PC-3 (cell line): ENCODE measurements around the gene NOTCH4. TPM values are rescaled to one million over a fixed set of nuclear protein-coding genes. Genes with fewer than 3 reads are reported as not detected.

Source experiments
- ATAC-seq: fragments of 200-7000 bp; cut with Tn5 transposase; 2 replicates; pipeline ENCODE4 v1.9.1; 2020; ENCODE audit warnings: mild to moderate bottlenecking, moderate library complexity
- BruUV-seq: library from RNA; stranded (reverse); fragments of 400-500 nt; replicated peaks from 2 replicates; lab custom pipeline; 2021; lab: Mats Ljungman, UMichigan
- CTCF ChIA-PET: fragments of 300-600 bp; sonication (Branson Sonifier 250); formaldehyde crosslinking; loops from one replicate; lab custom pipeline; 2022; ENCODE audit warnings: antibody characterized with exemption; lab: Charles Lee
- POLR2A ChIA-PET: fragments of 300-600 bp; sonication (Branson Sonifier 250); formaldehyde crosslinking; loops from one replicate; lab custom pipeline; 2022; ENCODE audit warnings: antibody characterized with exemption; ENCODE audit not compliant: unreplicated experiment; lab: Charles Lee
- DNase-seq: peaks from one replicate; pipeline ENCODE4 v3.0.0-alpha.2; 2015
- H2AFZ ChIP-seq: fragments of 300-600 bp; sonication (generic); 2 replicates; pipeline ENCODE4 v1.6.0; 2016; ENCODE audit warnings: antibody characterized with exemption, low read length
- H3F3A ChIP-seq: fragments of 300-600 bp; sonication (generic); one replicate; pipeline ENCODE4 v1.6.0; 2017; ENCODE audit warnings: antibody characterized with exemption, low read length, control low read depth, mild to moderate bottlenecking; ENCODE audit not compliant: unreplicated experiment
- H3K27ac ChIP-seq: fragments of 300-600 bp; sonication (generic); 2 replicates; pipeline ENCODE4 v1.5.1; 2016; ENCODE audit warnings: mild to moderate bottlenecking, low read length
- H3K27me3 ChIP-seq: fragments of 300-600 bp; sonication (generic); 2 replicates; pipeline ENCODE4 v1.6.1; 2016; ENCODE audit warnings: low read length, mixed read lengths
- H3K36me3 ChIP-seq: fragments of 300-600 bp; sonication (generic); 2 replicates; pipeline ENCODE4 v1.6.1; 2016; ENCODE audit warnings: low read depth, mixed run types, low read length, mixed read lengths
- H3K4me1 ChIP-seq: fragments of 300-600 bp; sonication (generic); 2 replicates; pipeline ENCODE4 v1.5.1; 2016; ENCODE audit warnings: low read length; ENCODE audit not compliant: insufficient read depth
- H3K4me2 ChIP-seq: fragments of 300-600 bp; sonication (generic); 2 replicates; pipeline ENCODE4 v1.6.0; 2016; ENCODE audit warnings: low read length
- H3K4me3 ChIP-seq: fragments of 300-600 bp; sonication (generic); 2 replicates; pipeline ENCODE4 v1.5.1; 2016; ENCODE audit warnings: mild to moderate bottlenecking, low read length, mixed read lengths
- H3K79me2 ChIP-seq: fragments of 300-600 bp; sonication (generic); 2 replicates; pipeline ENCODE4 v1.6.1; 2017; ENCODE audit warnings: low read length, mixed read lengths
- H3K9ac ChIP-seq: fragments of 300-600 bp; sonication (generic); 2 replicates; pipeline ENCODE4 v1.6.0; 2016; ENCODE audit warnings: mild to moderate bottlenecking, low read length
- H3K9me2 ChIP-seq: fragments of 300-600 bp; sonication (generic); replicated peaks from 2 replicates; pipeline ENCODE4 v1.6.1; 2016; ENCODE audit warnings: mixed run types, low read length, mixed read lengths
- H3K9me3 ChIP-seq: fragments of 300-600 bp; sonication (generic); 2 replicates; pipeline ENCODE4 v1.6.1; 2016; ENCODE audit warnings: low read length, mixed read lengths
- H4K20me1 ChIP-seq: fragments of 300-600 bp; sonication (generic); 2 replicates; pipeline ENCODE4 v1.6.1; 2016; ENCODE audit warnings: low read length, mixed read lengths
- EZH2 ChIP-seq: fragments of 300-600 bp; sonication (generic); IDR thresholded peaks from one replicate; pipeline ENCODE4 v1.6.1; 2017; ENCODE audit warnings: antibody characterized with exemption, mild to moderate bottlenecking, low read length; ENCODE audit not compliant: unreplicated experiment
- EZH2phosphoT487 ChIP-seq: fragments of 300-600 bp; sonication (generic); IDR thresholded peaks from 2 replicates; pipeline ENCODE4 v1.6.1; 2018; ENCODE audit warnings: mild to moderate bottlenecking, antibody characterized with exemption, low read length, borderline replicate concordance
- intact Hi-C: fragments of 100-400 bp; cut with micrococcal nuclease; formaldehyde crosslinking; loops from 2 replicates; pipeline ENCODE4 v1.9.0; 2023
- total RNA-seq: library from RNA; depleted of rRNA; stranded (reverse); fragments of >200 nt; gene quantifications from 2 replicates; pipeline ENCODE4 v1.2.3, GENCODE V29; 2014
- TF ChIP-seq, protein P1 (sequence below): fragments of 300-600 bp; sonication (generic); conservative IDR thresholded peaks from 2 replicates; pipeline ENCODE4 v1.5.1; 2017; ENCODE audit warnings: antibody characterized with exemption, low read depth, mild to moderate bottlenecking, low read length

NOTCH4 gene
- total RNA-seq, 1 experiment from 2014 or later, result 1.7 TPM

DNA sequence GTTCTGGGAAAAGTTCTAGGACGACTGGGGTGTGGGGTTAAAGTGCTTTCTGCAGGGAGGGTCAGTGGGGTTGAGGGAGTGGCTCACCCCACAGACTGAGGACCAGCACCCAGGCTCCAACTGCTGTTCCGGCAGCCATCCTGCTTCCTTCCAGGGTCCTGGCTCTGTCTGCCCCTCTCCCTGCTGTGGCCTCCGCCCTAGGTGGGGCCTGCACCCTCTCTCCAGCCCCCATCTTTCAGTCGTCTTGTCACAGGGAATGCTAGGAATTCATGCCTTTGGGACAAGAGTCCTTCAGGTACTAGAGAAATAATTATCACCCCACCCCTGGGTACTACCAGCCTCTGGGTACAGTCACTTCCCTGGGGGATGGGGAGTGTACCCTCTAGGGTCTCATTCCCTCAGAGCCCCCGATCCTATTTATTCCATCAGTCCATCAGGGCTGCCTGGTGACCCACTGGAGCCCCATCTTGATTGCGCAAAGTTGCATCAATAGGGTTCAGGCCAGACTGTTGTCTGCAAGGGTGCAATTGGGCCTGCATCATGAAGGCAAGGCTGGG is 39.7 kb downstream of the NOTCH4 start, which contains the start of gene AGER:
TSS of gene AGER (minus strand) at position 170 of the 557 bp plus-strand sequence. CDS start at position 139, 31 bp downstream.
- peaks cover 5% of the 10 kb centered on the region for H3K36me3 ChIP-seq
- no peaks in the 10 kb centered on the region for H3K27me3 ChIP-seq
- TF ChIP-seq, protein P1, sequence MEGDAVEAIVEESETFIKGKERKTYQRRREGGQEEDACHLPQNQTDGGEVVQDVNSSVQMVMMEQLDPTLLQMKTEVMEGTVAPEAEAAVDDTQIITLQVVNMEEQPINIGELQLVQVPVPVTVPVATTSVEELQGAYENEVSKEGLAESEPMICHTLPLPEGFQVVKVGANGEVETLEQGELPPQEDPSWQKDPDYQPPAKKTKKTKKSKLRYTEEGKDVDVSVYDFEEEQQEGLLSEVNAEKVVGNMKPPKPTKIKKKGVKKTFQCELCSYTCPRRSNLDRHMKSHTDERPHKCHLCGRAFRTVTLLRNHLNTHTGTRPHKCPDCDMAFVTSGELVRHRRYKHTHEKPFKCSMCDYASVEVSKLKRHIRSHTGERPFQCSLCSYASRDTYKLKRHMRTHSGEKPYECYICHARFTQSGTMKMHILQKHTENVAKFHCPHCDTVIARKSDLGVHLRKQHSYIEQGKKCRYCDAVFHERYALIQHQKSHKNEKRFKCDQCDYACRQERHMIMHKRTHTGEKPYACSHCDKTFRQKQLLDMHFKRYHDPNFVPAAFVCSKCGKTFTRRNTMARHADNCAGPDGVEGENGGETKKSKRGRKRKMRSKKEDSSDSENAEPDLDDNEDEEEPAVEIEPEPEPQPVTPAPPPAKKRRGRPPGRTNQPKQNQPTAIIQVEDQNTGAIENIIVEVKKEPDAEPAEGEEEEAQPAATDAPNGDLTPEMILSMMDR, result no peak
- TF ChIP-seq EZH2phosphoT487 (no peak), EZH2 (no peak)
- ChIA-PET POLR2A (no interaction called here), CTCF (no interaction called here)
- no peak within 1 kb of the TSS for H3K27ac ChIP-seq
- no peak within 1 kb of the TSS for H3K4me2 ChIP-seq
- no peaks in the 10 kb centered on the region for H4K20me1 ChIP-seq
- peaks cover 13% of the 10 kb centered on the region for H3K79me2 ChIP-seq
- H2AFZ ChIP-seq, result no peak within 1 kb of the TSS
- no peak for DNase-seq
- no peaks in the 10 kb centered on the region for H3K9me2 ChIP-seq
- peaks cover 13% of the 10 kb centered on the region for H3K4me1 ChIP-seq
- no peak within 1 kb of the TSS for H3K4me3 ChIP-seq
- no peak within 1 kb of the TSS for H3K9ac ChIP-seq
- no peak for ATAC-seq
- intact Hi-C loops, result no loop called here
- BruUV-seq, result no TSS peak
- no peaks in the 10 kb centered on the region for H3F3A ChIP-seq
- H3K9me3 ChIP-seq, result no peaks in the 10 kb centered on the region

DNA sequence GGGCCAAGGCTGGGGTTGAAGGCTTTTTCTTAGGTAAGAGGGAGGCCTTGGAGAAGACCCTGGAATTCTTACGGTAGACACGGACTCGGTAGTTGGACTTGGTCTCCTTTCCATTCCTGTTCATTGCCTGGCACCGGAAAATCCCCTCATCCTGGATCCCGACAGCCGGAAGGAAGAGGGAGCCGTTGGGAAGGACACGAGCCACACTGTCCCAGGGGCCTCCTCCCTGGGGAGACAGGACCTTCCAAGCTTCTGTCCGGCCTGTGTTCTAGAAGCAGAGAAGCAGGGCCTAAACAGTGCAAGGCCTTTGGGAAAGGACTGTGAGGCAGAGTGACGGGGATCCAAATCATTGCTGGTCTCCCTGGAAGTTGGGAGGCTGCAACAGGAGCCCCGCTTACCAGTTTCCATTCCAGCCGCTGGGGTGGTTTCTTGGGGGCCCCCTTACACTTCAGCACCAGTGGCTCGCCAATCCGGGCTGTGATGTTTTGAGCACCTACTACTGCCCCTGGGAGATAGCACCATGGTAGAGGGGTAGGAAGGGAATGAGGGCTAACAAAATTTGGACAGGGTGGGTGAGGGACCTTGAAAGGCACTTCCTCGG is 40.3 kb downstream of the NOTCH4 start:
- no peak for ATAC-seq
- H3K9me3 ChIP-seq, result no peaks in the 10 kb centered on the region
- peaks cover 5% of the 10 kb centered on the region for H3K36me3 ChIP-seq
- POLR2A ChIA-PET, result no interaction called here
- H3K79me2 ChIP-seq, result peaks cover 13% of the 10 kb centered on the region
- no peaks in the 10 kb centered on the region for H4K20me1 ChIP-seq
- no peak overlapping the region for H3K4me3 ChIP-seq
- H3K27me3 ChIP-seq, result no peaks in the 10 kb centered on the region
- no peaks in the 10 kb centered on the region for H3F3A ChIP-seq
- H3K27ac ChIP-seq, result no peak overlapping the region
- H3K4me1 ChIP-seq, result peaks cover 10% of the 10 kb centered on the region
- BruUV-seq, result no TSS peak
- no peak overlapping the region for H2AFZ ChIP-seq
- intact Hi-C loops, result no loop called here
- DNase-seq, result no peak
- CTCF ChIA-PET, result no interaction called here
- TF ChIP-seq, protein P1, result no peak
- no peak for TF ChIP-seq EZH2
- TF ChIP-seq EZH2phosphoT487, result no peak
- no peak overlapping the region for H3K4me2 ChIP-seq
- no peak overlapping the region for H3K9ac ChIP-seq
- H3K9me2 ChIP-seq, result no peaks in the 10 kb centered on the region

DNA sequence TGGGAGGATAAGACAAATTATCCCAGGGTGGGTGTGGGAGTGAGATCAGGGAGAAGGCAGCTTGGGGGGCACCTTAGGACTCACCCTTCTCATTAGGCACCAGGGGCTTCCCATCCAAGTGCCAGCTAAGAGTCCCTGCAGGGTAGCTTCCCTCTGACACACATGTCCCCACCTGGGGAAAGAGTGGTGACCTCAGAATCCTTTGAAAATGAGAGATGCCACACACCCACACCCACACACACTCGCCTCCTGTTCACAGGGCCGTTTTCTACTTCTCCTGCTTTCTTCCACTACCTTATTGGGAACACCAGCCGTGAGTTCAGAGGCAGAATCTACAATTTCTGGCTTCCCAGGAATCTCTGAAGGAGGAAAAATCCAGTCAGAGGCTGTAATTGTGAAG is 40.8 kb downstream of the NOTCH4 start:
- Histone ChIP-seq H3K27me3 (no peaks in the 10 kb centered on the region), H3K27ac (no peak overlapping the region), H3K79me2 (peaks cover 12% of the 10 kb centered on the region), H3K9me3 (no peaks in the 10 kb centered on the region), H3K9me2 (no peaks in the 10 kb centered on the region), H2AFZ (no peak overlapping the region), H3K4me1 (peaks cover 8% of the 10 kb centered on the region), H3K9ac (no peak overlapping the region), H3K4me3 (no peak overlapping the region), H3F3A (no peaks in the 10 kb centered on the region), H3K4me2 (no peak overlapping the region), H4K20me1 (no peaks in the 10 kb centered on the region), H3K36me3 (peaks cover 5% of the 10 kb centered on the region)
- ATAC-seq, result no peak
- intact Hi-C loops, result no loop called here
- no peak for DNase-seq
- TF ChIP-seq EZH2, result no peak
- TF ChIP-seq EZH2phosphoT487, result no peak
- TF ChIP-seq, protein P1, result no peak
- ChIA-PET POLR2A (interaction anchor here (0.5 kb wide), 1 partner anchor 14 kb away, joined by 3 read pairs; no protein-coding TSS in a partner anchor), CTCF (no interaction called here)
- BruUV-seq, result no TSS peak
